HL-60 (cell line): ENCODE data around the gene ZNF609.

Experiments
- CTCF ChIP-seq: IDR thresholded peaks from one replicate; pipeline ENCODE4 v1.5.1; 2011; ENCODE audit warnings: low read length, control low read depth, inconsistent platforms; ENCODE audit not compliant: insufficient read depth
- GABPA ChIP-seq: IDR thresholded peaks from 2 replicates; pipeline ENCODE4 v1.6.1; 2012; ENCODE audit warnings: low read depth
- POLR2AphosphoS5 ChIP-seq: IDR thresholded peaks from 2 replicates; pipeline ENCODE4 v1.6.1; 2012; ENCODE audit warnings: low read depth
- REST ChIP-seq: IDR thresholded peaks from 2 replicates; pipeline ENCODE4 v1.6.1; 2012; ENCODE audit warnings: low read depth; ENCODE audit not compliant: insufficient replicate concordance

GRCh38 chr15:64610257-64610919 lies 150.0 kb downstream of the ZNF609 start:
- TF ChIP-seq POLR2AphosphoS5 (no peak), CTCF (no peak), GABPA (no peak), REST (no peak)
